Brain microvascular endothelial cell (primary cell): Measurements from ENCODE around the gene PPP1R37.

Source experiments
- DNase-seq: peaks from one replicate; pipeline ENCODE4 v3.0.0-alpha.2; 2020
- H3K27ac ChIP-seq: fragments of 250-450 bp; sonication (Bioruptor Pico); 2 replicates; pipeline ENCODE4 v1.5.1; 2020; ENCODE audit warnings: mild to moderate bottlenecking, moderate library complexity
- H3K27me3 ChIP-seq: fragments of 250-450 bp; sonication (Bioruptor Pico); replicated peaks from 2 replicates; pipeline ENCODE4 v1.5.1; 2020; ENCODE audit warnings: mild to moderate bottlenecking
- H3K36me3 ChIP-seq: fragments of 250-450 bp; sonication (Bioruptor Pico); replicated peaks from 2 replicates; pipeline ENCODE4 v1.5.1; 2020; ENCODE audit warnings: mild to moderate bottlenecking
- H3K4me3 ChIP-seq: 2 replicates; pipeline ENCODE4 v1.5.1; 2011; ENCODE audit warnings: low read depth, mild to moderate bottlenecking, control low read depth, low read length, moderate library complexity
- in situ Hi-C: cut with HindIII; loops from 2 replicates; pipeline ENCODE4 v1.10.0; 2017; ENCODE audit warnings: low sequenced_read_pairs, low pct_ligation_motif_present
- TF ChIP-seq, protein P1 (sequence below): IDR thresholded peaks from 2 replicates; pipeline ENCODE4 v1.5.1; 2011; ENCODE audit warnings: low read depth, mild to moderate bottlenecking, moderate library complexity, low read length, control low read depth, inconsistent platforms; ENCODE audit errors: missing control alignments

PPP1R37 gene

DNA sequence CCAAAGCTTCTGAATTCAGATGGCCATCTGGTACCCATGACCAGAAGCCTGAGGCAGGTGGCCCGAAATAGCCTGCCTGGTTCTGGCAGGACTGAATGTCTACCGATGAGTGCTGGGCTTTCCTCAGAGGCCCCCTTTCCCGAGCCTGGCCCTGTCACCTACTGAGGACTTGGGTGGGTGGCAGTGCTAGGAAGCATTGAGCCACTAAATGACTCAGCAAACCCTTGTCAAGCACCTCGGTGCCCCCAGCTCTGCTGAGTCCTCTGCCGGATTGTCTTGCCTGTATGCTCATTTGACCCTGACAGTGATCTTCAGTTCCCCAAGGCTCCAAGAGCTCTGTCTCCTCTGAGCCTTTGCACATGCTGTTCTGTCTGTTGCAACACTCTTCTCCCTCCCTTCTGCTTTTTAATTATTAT, 17.9 kb downstream of the PPP1R37 start:
- Histone ChIP-seq H3K27me3 (no peaks in the 10 kb centered on the region), H3K27ac (no peak overlapping the region), H3K4me3 (no peak overlapping the region), H3K36me3 (no peaks in the 10 kb centered on the region)
- TF ChIP-seq, protein P1, sequence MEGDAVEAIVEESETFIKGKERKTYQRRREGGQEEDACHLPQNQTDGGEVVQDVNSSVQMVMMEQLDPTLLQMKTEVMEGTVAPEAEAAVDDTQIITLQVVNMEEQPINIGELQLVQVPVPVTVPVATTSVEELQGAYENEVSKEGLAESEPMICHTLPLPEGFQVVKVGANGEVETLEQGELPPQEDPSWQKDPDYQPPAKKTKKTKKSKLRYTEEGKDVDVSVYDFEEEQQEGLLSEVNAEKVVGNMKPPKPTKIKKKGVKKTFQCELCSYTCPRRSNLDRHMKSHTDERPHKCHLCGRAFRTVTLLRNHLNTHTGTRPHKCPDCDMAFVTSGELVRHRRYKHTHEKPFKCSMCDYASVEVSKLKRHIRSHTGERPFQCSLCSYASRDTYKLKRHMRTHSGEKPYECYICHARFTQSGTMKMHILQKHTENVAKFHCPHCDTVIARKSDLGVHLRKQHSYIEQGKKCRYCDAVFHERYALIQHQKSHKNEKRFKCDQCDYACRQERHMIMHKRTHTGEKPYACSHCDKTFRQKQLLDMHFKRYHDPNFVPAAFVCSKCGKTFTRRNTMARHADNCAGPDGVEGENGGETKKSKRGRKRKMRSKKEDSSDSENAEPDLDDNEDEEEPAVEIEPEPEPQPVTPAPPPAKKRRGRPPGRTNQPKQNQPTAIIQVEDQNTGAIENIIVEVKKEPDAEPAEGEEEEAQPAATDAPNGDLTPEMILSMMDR: no peak
- no peak for DNase-seq
- in situ Hi-C loops: no loop called here

DNA sequence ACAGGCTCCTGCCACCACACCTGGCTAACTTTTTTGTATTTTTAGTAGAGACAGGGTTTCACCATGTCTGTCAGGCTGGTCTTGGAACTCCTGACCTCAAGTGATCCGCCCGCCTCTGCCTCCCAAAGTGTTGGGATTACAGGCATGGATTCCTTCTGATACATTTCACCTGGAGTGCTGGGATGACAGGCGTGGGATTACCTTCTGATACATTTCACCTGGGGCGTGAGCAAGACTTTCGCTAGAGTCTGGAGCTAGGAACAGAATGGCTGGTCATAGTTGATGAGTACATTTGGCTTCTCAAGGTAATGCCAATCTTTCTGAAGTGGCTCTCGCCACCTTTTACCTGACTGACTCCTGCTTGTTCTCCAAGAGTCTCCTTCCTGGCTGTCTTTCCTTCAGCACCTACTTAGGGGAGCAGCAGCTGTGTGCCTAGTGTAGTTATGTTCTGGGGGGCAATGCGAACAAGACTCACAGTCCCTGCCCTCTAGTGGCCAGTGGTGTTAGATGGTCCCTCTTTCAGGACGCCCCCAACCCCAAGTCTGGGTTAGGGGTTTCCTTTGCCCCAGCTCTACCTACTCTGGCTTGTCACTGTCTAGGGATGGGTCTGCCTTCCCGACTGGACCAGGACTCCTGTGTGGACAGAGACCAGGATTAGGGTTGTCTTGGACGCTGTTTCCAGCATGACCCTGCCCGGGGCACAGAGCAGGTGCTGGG, 19.3 kb downstream of the PPP1R37 start:
- DNase-seq: no peak
- in situ Hi-C loops: no loop called here
- Histone ChIP-seq H3K27me3 (no peaks in the 10 kb centered on the region), H3K27ac (no peak overlapping the region), H3K36me3 (no peaks in the 10 kb centered on the region), H3K4me3 (no peak overlapping the region)
- TF ChIP-seq, protein P1: peak; percentile 49

DNA sequence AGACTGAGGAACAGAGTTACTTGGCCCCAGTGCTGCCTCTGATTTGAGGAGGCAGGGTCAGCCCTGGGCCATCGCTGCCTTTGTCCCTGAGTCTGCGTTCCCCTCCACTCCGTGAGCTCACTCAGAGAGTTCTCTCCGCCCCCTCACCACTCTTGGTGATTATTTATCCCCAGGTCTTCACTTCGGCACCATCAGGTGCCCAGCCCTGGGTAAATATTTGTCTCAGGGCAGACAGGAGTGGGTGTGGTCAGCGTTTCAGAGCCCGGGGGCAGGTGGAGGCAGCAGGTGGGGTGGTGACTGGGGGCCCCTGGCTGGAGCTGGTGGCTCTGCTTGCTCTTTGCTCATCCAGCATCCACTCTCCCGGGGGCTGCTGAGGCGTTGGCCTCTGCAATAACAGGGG, 20.6 kb downstream of the PPP1R37 start:
- DNase-seq: no peak
- in situ Hi-C loops: no loop called here
- Histone ChIP-seq H3K27me3 (no peaks in the 10 kb centered on the region), H3K27ac (no peak overlapping the region), H3K36me3 (no peaks in the 10 kb centered on the region), H3K4me3 (no peak overlapping the region)
- TF ChIP-seq, protein P1: no peak

DNA sequence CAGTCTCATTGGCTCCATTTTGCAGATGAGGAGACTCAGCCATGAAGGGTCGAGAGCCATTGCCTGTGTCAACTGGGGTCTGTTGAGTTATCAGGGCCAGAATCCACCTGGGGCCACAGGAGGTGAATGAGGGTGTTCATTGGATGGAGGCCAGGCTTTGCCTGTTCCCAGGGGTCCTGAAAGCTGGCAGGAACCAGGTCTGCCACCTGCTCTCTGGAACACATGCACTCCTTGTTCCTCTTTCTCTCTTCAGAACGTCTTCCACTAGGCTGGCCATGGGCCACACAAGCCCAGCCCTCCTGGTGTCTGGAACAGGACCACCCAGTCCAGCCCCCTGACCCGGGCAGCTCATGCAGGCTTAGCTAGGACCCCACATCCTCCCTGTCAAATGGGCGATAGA, 21.1 kb downstream of the PPP1R37 start:
- no peak for DNase-seq
- Histone ChIP-seq H3K36me3 (no peaks in the 10 kb centered on the region), H3K27ac (no peak overlapping the region), H3K27me3 (no peaks in the 10 kb centered on the region), H3K4me3 (no peak overlapping the region)
- TF ChIP-seq, protein P1: no peak
- in situ Hi-C loops: no loop called here

DNA sequence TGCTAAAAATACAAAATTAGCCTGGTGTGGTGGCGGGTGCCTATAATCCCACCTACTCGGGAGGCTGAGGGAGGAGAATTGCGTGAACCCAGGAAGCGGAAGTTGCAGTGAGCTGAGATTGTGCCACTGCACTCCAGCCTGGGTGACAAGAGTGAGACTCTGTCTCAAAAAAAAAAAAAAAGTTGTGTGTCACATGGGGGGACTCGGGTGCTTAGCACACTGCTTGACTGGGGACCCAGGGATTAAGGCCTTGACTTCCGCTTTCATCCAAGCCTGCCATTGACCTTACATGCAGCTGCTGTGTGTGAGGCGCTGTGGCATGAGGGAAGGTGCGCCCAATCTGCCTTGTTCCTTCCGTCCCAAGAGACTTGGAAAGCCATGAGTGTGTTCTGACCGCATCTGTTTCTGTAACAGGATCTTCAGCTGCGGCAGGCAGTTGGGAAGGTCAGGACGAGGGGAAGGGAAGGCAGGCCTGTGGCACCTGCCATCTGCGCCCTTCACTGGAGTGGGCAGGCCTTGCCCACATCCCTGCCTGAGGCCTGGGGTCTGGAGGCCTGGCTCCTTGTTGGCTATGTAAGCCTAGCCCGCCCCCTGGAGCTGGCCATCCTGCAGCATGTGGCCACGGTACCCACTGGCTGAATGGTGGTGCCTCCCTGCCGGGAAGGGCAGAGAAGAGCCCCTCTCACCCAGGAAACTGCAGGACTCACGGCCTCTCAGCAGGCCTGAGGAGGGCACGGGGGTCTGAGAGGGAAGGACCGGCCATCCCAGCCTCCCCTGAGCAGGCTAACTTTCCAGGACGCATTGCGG, 23.0 kb downstream of the PPP1R37 start:
- Histone ChIP-seq H3K4me3 (no peak overlapping the region), H3K27me3 (no peaks in the 10 kb centered on the region), H3K36me3 (no peaks in the 10 kb centered on the region), H3K27ac (no peak overlapping the region)
- no peak for DNase-seq
- in situ Hi-C loops: no loop called here
- TF ChIP-seq, protein P1: no peak

DNA sequence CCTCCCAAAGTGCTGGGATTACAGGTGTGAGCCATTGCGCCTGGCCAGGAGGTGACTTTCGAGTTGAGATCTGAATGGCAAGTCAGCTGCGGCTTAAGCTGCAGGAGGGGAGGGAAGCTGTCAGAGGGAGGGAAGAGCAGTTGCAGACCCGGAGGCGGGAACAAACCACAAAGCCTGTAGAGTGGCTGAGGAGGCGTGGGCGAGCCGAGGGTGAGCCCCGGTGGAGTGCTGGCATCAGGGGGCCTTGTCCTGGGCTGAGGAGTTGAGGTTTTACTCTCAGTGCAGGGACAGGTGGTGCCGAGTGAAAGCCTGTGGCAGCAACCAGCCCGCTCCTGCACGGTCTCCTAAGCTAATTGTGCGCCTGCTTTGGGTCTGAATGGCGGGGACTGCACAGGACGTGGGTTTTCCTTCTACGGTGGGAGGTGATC, 24.2 kb downstream of the PPP1R37 start:
- in situ Hi-C loops: no loop called here
- Histone ChIP-seq H3K36me3 (no peaks in the 10 kb centered on the region), H3K27me3 (no peaks in the 10 kb centered on the region), H3K27ac (no peak overlapping the region), H3K4me3 (no peak overlapping the region)
- DNase-seq: no peak
- TF ChIP-seq, protein P1: no peak
